ENCODE results near the gene WWOX. TPM values are rescaled to one million over a fixed set of nuclear protein-coding genes. Genes with fewer than 3 reads are reported as not detected.

The WWOX gene
- total and polyA plus RNA-seq, 2 donors (not counting 1 experiment from before 2014, with no cell fraction given) = 10.5 to 42.3 TPM

DNA sequence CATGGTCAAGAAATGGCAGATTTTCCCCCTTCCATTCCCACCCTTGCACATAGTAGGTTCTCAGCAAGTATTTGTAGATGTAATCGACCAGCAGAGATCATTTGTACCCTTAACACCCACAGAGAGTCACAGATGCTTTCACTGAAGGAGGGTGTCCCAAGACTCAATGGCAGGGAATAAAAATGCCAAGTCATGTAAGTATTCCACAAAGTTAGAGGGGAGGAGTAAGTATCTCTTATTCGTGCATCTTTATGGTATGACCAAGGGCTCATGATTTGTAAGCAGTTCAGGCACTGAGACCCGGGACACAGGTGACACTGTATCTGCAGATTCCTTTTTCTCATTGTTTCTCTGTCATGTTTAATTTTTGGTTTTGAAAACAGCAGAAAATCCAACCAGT lies 1011.5 kb downstream of the WWOX start:
- Histone ChIP-seq H3K4me3 (ENCODE audit: control extremely low read depth in 1 of 5, extremely low read depth in 1 of 5, insufficient read depth in 1 of 5, low read depth in 2 of 5, low read length in 4 of 5) (no peak overlapping the region), H3K27ac (ENCODE audit: low read length in 2 of 2) (no peak overlapping the region), H3K9ac (ENCODE audit: low read length) (no peak overlapping the region), H2AFZ (ENCODE audit: insufficient read depth, low read depth, low read length, poor library complexity, severe bottlenecking) (no peak overlapping the region), H3K4me2 (replicated peaks; ENCODE audit: low read depth, low read length, poor library complexity, severe bottlenecking) (no peak overlapping the region), H3K9me3 (ENCODE audit: control extremely low read depth in 1 of 3, control insufficient read depth in 2 of 3, insufficient read depth in 1 of 3, low read length in 2 of 3) (no peaks in the 10 kb centered on the region), H4K20me1 (ENCODE audit: control insufficient read depth, insufficient read depth, low read length, poor library complexity, severe bottlenecking) (no peaks in the 10 kb centered on the region), H3K27me3 (replicated peaks in 1 of 4; ENCODE audit: control extremely low read depth in 1 of 4, control insufficient read depth in 3 of 4, insufficient read depth in 4 of 4, low read length in 3 of 4) (no peaks in the 10 kb centered on the region), H3K4me1 (ENCODE audit: control insufficient read depth in 2 of 2, insufficient read depth in 2 of 2, low read length in 2 of 2) (no peaks in the 10 kb centered on the region), H3K36me3 (replicated peaks in 1 of 2; ENCODE audit: control extremely low read depth in 1 of 2, control insufficient read depth in 1 of 2, extremely low read depth in 1 of 2, insufficient read depth in 2 of 2, low read length in 1 of 2) (no peaks in the 10 kb centered on the region), H3K79me2 (ENCODE audit: control insufficient read depth, insufficient read depth, low read length) (no peaks in the 10 kb centered on the region)
- Mint-ChIP-seq H3K9me3 (ENCODE audit: insufficient read depth) (peaks cover 2% of the 10 kb centered on the region), H3K27me3 (peaks cover 3% of the 10 kb centered on the region), H3K27ac (no peak overlapping the region), H3K4me1 (no peaks in the 10 kb centered on the region), H3K4me3 (no peak overlapping the region)
- no peak for ATAC-seq (ENCODE audit: low read depth)
- ChIA-PET POLR2A (no interaction called here), CTCF (no interaction called here)
- WGBS (ENCODE audit: insufficient coverage) = 88% methylated on average over 2 of the region's 3 CpGs
- intact Hi-C loops (cut with micrococcal nuclease) = no loop called here
- DNase-seq = no peak
- TF ChIP-seq, protein P1, sequence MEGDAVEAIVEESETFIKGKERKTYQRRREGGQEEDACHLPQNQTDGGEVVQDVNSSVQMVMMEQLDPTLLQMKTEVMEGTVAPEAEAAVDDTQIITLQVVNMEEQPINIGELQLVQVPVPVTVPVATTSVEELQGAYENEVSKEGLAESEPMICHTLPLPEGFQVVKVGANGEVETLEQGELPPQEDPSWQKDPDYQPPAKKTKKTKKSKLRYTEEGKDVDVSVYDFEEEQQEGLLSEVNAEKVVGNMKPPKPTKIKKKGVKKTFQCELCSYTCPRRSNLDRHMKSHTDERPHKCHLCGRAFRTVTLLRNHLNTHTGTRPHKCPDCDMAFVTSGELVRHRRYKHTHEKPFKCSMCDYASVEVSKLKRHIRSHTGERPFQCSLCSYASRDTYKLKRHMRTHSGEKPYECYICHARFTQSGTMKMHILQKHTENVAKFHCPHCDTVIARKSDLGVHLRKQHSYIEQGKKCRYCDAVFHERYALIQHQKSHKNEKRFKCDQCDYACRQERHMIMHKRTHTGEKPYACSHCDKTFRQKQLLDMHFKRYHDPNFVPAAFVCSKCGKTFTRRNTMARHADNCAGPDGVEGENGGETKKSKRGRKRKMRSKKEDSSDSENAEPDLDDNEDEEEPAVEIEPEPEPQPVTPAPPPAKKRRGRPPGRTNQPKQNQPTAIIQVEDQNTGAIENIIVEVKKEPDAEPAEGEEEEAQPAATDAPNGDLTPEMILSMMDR (IDR thresholded peaks at IDR 0.05) = no peak

DNA sequence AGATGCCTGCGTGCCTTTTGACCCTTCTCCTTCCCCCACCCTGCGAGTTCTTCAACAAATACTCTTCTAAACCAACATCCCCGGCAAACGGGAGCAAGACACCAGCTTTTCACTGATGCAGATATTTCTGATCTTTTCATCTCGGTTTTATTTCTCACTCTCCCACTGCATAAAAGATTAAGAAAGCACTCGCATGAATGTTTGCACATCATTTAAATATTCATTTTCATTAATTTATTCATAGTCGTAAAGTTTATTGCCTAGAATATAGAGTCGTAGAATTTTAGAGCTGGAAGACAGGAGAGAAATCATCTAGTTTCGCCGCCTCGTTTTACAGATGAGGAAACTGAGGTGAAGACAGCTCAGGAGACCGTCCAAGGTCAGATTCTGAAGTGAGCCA lies 1013.0 kb downstream of the WWOX start:
- intact Hi-C loops (cut with micrococcal nuclease) = no loop called here
- H3K27me3 ChIP-seq (replicated peaks in 1 of 4; ENCODE audit: control extremely low read depth in 1 of 4, control insufficient read depth in 3 of 4, insufficient read depth in 4 of 4, low read length in 3 of 4) = no peaks in the 10 kb centered on the region
- no peak for DNase-seq
- H2AFZ ChIP-seq (ENCODE audit: insufficient read depth, low read depth, low read length, poor library complexity, severe bottlenecking) = no peak overlapping the region
- Mint-ChIP-seq H3K27ac (no peak overlapping the region), H3K27me3 (peaks cover 3% of the 10 kb centered on the region), H3K9me3 (ENCODE audit: insufficient read depth) (peaks cover 2% of the 10 kb centered on the region), H3K4me3 (no peak overlapping the region), H3K4me1 (no peaks in the 10 kb centered on the region)
- no peaks in the 10 kb centered on the region for H3K79me2 ChIP-seq (ENCODE audit: control insufficient read depth, insufficient read depth, low read length)
- no peak for ATAC-seq (ENCODE audit: low read depth)
- no peak overlapping the region for H3K4me3 ChIP-seq (ENCODE audit: control extremely low read depth in 1 of 5, extremely low read depth in 1 of 5, insufficient read depth in 1 of 5, low read depth in 2 of 5, low read length in 4 of 5)
- H3K27ac ChIP-seq (ENCODE audit: low read length in 2 of 2) = no peak overlapping the region
- no peaks in the 10 kb centered on the region for H4K20me1 ChIP-seq (ENCODE audit: control insufficient read depth, insufficient read depth, low read length, poor library complexity, severe bottlenecking)
- peaks cover 0 to 6% (median 0%) of the 10 kb centered on the region in 3 donors for H3K9me3 ChIP-seq (ENCODE audit: control extremely low read depth in 1 of 3, control insufficient read depth in 2 of 3, insufficient read depth in 1 of 3, low read length in 2 of 3)
- 92% methylated on average over 10 of the region's 12 CpGs for WGBS (ENCODE audit: insufficient coverage)
- POLR2A ChIA-PET = no interaction called here
- H3K4me1 ChIP-seq (ENCODE audit: control insufficient read depth in 2 of 2, insufficient read depth in 2 of 2, low read length in 2 of 2) = no peaks in the 10 kb centered on the region
- CTCF ChIA-PET = no interaction called here
- no peak overlapping the region for H3K9ac ChIP-seq (ENCODE audit: low read length)
- TF ChIP-seq EZH2 (IDR thresholded peaks at IDR 0.05; ENCODE audit: borderline replicate concordance, insufficient read depth, low read depth, low read length, poor library complexity, severe bottlenecking) = no peak
- TF ChIP-seq, protein P1 (IDR thresholded peaks at IDR 0.05) = no peak
- no peak overlapping the region for H3K4me2 ChIP-seq (replicated peaks; ENCODE audit: low read depth, low read length, poor library complexity, severe bottlenecking)
- no peaks in the 10 kb centered on the region for H3K36me3 ChIP-seq (replicated peaks in 1 of 2; ENCODE audit: control extremely low read depth in 1 of 2, control insufficient read depth in 1 of 2, extremely low read depth in 1 of 2, insufficient read depth in 2 of 2, low read length in 1 of 2)
